Breast epithelium (tissue), 3 donors: ENCODE measurements around the gene RAB35.

Experiments
- POLR2A ChIP-seq: fragments of 450-650 bp; IDR thresholded peaks from one replicate; pipeline ENCODE4 v1.6.1; 2016; ENCODE audit warnings: antibody characterized with exemption, mild to moderate bottlenecking, moderate library complexity
- POLR2AphosphoS5 ChIP-seq, 3 donors: sonication (generic); formaldehyde crosslinking; IDR thresholded peaks; one replicate each; pipeline ENCODE4 v1.6.1; 2017; ENCODE audit warnings: antibody characterized with exemption in 3 of 3
- TF ChIP-seq, protein P1 (sequence below), 3 donors: fragments of 450-650 bp; IDR thresholded peaks; one replicate each; pipeline ENCODE4 v1.5.1; 2016 to 2017; ENCODE audit warnings: antibody characterized with exemption in 3 of 3, mild to moderate bottlenecking in 3 of 3, moderate library complexity in 3 of 3

DNA sequence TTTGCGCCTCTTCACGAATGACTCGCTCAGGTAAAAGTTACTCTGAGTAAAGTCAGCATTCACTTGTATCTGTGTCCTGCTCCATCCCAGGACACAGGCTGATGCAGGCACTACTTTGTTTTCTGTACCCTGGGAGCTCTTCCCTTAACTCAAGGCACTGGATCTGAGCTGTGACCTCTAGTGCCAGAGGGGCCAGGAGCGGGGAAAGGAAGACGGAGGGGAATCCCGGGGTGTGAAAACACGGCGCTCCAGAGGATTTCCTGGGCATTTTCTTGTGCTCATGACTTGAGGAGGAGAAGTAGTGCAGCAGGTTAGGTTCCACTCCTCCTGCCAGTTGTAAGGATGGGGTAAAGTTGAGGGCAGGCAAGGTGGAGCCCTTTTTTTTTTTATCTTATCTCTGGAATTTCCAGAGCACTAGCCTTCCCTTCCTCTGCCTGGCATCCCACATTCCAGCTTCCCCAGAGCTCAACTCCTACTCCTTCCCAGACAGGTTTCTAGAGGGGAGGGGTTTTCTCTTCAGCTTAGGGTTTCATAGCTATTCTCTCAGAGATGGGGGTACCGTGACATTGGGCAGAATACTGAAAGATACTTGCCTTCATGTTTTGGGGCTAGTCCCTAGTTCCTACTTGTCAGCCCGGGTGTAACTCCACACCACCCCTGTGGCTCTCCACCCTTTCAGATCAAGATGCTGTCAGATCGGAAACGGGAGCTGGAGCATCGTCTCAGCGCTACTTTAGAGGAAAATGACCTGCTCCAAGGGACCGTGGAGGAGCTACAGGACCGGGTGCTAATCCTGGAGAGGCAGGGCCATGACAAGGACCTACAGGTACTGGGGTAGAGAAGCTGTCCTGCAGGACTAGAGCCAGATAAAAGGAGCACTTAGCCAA, 52.3 kb downstream of the RAB35 start:
- TF ChIP-seq POLR2AphosphoS5 (IDR thresholded peaks at IDR 0.05) (no peak), POLR2A (no peak)
- TF ChIP-seq, protein P1, sequence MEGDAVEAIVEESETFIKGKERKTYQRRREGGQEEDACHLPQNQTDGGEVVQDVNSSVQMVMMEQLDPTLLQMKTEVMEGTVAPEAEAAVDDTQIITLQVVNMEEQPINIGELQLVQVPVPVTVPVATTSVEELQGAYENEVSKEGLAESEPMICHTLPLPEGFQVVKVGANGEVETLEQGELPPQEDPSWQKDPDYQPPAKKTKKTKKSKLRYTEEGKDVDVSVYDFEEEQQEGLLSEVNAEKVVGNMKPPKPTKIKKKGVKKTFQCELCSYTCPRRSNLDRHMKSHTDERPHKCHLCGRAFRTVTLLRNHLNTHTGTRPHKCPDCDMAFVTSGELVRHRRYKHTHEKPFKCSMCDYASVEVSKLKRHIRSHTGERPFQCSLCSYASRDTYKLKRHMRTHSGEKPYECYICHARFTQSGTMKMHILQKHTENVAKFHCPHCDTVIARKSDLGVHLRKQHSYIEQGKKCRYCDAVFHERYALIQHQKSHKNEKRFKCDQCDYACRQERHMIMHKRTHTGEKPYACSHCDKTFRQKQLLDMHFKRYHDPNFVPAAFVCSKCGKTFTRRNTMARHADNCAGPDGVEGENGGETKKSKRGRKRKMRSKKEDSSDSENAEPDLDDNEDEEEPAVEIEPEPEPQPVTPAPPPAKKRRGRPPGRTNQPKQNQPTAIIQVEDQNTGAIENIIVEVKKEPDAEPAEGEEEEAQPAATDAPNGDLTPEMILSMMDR (IDR thresholded peaks at IDR 0.05): no peak
